HEK293 (cell line): ENCODE results near the gene LRRC47.

Experiments used
- CTCF ChIA-PET: fragments of 350-600 bp; formaldehyde crosslinking; extraction: SDS; loops from one replicate; lab custom pipeline; 2021; ENCODE audit warnings: antibody characterized with exemption; lab: Yijun Ruan, JAX
- POLR2A ChIA-PET: fragments of 300-600 bp; formaldehyde crosslinking; extraction: SDS; loops from one replicate; lab custom pipeline; 2020; ENCODE audit warnings: antibody characterized with exemption, inconsistent platforms; lab: Yijun Ruan, JAX
- H3K27ac ChIP-seq: fragments of 200-500 bp; sonication (Bioruptor generic); 2 replicates; pipeline ENCODE4 v1.5.1; 2014; ENCODE audit warnings: low read depth, low read length, control low read depth, inconsistent platforms; ENCODE audit errors: extremely low read depth
- H3K36me3 ChIP-seq, 2 experiments: fragments of 200-500 bp in 1 of 2; sonication (Bioruptor generic) in 1 of 2; 1 replicate in 1 of 2; 2 replicates in 1 of 2; pipeline ENCODE4 v1.5.1; 2014 to 2017; ENCODE audit warnings: inconsistent platforms in 2 of 2, low read length in 2 of 2; ENCODE audit not compliant: control insufficient read depth in 2 of 2, insufficient read depth in 1 of 2
- H3K4me1 ChIP-seq: fragments of 200-500 bp; sonication (Bioruptor generic); 2 replicates; pipeline ENCODE4 v1.5.1; 2014; ENCODE audit warnings: mild to moderate bottlenecking, low read length, inconsistent platforms; ENCODE audit not compliant: control insufficient read depth, insufficient read depth
- H3K4me3 ChIP-seq: 2 replicates; pipeline ENCODE4 v1.5.1; 2011; ENCODE audit warnings: low read depth, mild to moderate bottlenecking, control low read depth, low read length, moderate library complexity
- H3K9me3 ChIP-seq: fragments of 200-500 bp; sonication (Bioruptor generic); 2 replicates; pipeline ENCODE4 v1.5.1; 2014; ENCODE audit warnings: low read depth, low read length, inconsistent platforms; ENCODE audit not compliant: control insufficient read depth, insufficient read depth
- BCL11A ChIP-seq: fragments of 450-650 bp; formaldehyde crosslinking; IDR thresholded peaks from 2 replicates; pipeline ENCODE4 v1.5.1; 2016; ENCODE audit warnings: low read depth, missing biosample characterization, missing genetic modification characterization
- BCL11B ChIP-seq: fragments of 450-650 bp; formaldehyde crosslinking; IDR thresholded peaks from 2 replicates; pipeline ENCODE4 v1.5.1; 2016; ENCODE audit warnings: low read depth, missing biosample characterization, missing genetic modification characterization
- GFI1B ChIP-seq: fragments of 450-650 bp; formaldehyde crosslinking; IDR thresholded peaks from 2 replicates; pipeline ENCODE4 v1.5.1; 2016; ENCODE audit warnings: missing biosample characterization, missing genetic modification characterization
- HOXD13 ChIP-seq: sonication (generic); formaldehyde crosslinking; IDR thresholded peaks from 2 replicates; pipeline ENCODE4 v1.8.0; 2022; ENCODE audit warnings: missing genetic modification reagents, borderline replicate concordance
- KLF7 ChIP-seq: fragments of 450-650 bp; formaldehyde crosslinking; IDR thresholded peaks from 2 replicates; pipeline ENCODE4 v1.5.1; 2016; ENCODE audit warnings: missing biosample characterization, missing genetic modification characterization, borderline replicate concordance
- SCRT2 ChIP-seq: fragments of 450-650 bp; formaldehyde crosslinking; IDR thresholded peaks from 2 replicates; pipeline ENCODE4 v1.5.1; 2016; ENCODE audit warnings: missing biosample characterization, missing genetic modification characterization
- ZBTB48 ChIP-seq: fragments of 450-650 bp; formaldehyde crosslinking; IDR thresholded peaks from 2 replicates; pipeline ENCODE4 v1.5.1; 2016; ENCODE audit warnings: missing biosample characterization, missing genetic modification characterization
- ZBTB8A ChIP-seq: fragments of 450-650 bp; formaldehyde crosslinking; IDR thresholded peaks from 2 replicates; pipeline ENCODE4 v1.5.1; 2016; ENCODE audit warnings: missing biosample characterization, missing genetic modification characterization
- ZNF121 ChIP-seq: fragments of 450-650 bp; formaldehyde crosslinking; IDR thresholded peaks from 2 replicates; pipeline ENCODE4 v1.5.1; 2016; ENCODE audit warnings: missing biosample characterization, missing genetic modification characterization
- ZNF174 ChIP-seq: fragments of 450-650 bp; formaldehyde crosslinking; IDR thresholded peaks from 2 replicates; pipeline ENCODE4 v1.5.0; 2017; ENCODE audit warnings: missing biosample characterization, mild to moderate bottlenecking, missing genetic modification characterization
- ZNF610 ChIP-seq: fragments of 450-650 bp; formaldehyde crosslinking; IDR thresholded peaks from 2 replicates; pipeline ENCODE4 v1.5.1; 2016; ENCODE audit warnings: missing biosample characterization, missing genetic modification characterization, borderline replicate concordance
- ZNF624 ChIP-seq: fragments of 450-650 bp; formaldehyde crosslinking; IDR thresholded peaks from 2 replicates; pipeline ENCODE4 v1.5.1; 2017; ENCODE audit warnings: missing biosample characterization, missing genetic modification characterization
- ZNF658 ChIP-seq: fragments of 450-650 bp; formaldehyde crosslinking; IDR thresholded peaks from 2 replicates; pipeline ENCODE4; 2016; ENCODE audit warnings: missing biosample characterization, missing genetic modification characterization
- ZNF664 ChIP-seq: fragments of 450-650 bp; formaldehyde crosslinking; IDR thresholded peaks from 2 replicates; pipeline ENCODE4 v1.5.1; 2016; ENCODE audit warnings: missing biosample characterization, missing genetic modification characterization
- ZNF747 ChIP-seq: fragments of 450-650 bp; formaldehyde crosslinking; IDR thresholded peaks from 2 replicates; pipeline ENCODE4 v1.5.1; 2016; ENCODE audit warnings: missing biosample characterization, missing genetic modification characterization
- ZNF777 ChIP-seq: fragments of 450-650 bp; formaldehyde crosslinking; IDR thresholded peaks from 2 replicates; pipeline ENCODE4 v1.5.1; 2017; ENCODE audit warnings: missing biosample characterization, missing genetic modification characterization, borderline replicate concordance
- ZNF785 ChIP-seq: fragments of 450-650 bp; formaldehyde crosslinking; IDR thresholded peaks from 2 replicates; pipeline ENCODE4 v1.5.1; 2016; ENCODE audit warnings: missing biosample characterization, missing genetic modification characterization
- ZNF792 ChIP-seq: fragments of 450-650 bp; formaldehyde crosslinking; IDR thresholded peaks from 2 replicates; pipeline ENCODE4 v1.5.1; 2016; ENCODE audit warnings: missing biosample characterization, missing genetic modification characterization
- ZSCAN16 ChIP-seq: fragments of 450-650 bp; formaldehyde crosslinking; IDR thresholded peaks from 2 replicates; pipeline ENCODE4 v1.5.1; 2016; ENCODE audit warnings: missing biosample characterization, missing genetic modification characterization
- TF ChIP-seq, protein P1 (sequence below): fragments of 450-650 bp; formaldehyde crosslinking; IDR thresholded peaks from 2 replicates; pipeline ENCODE4 v1.5.1; 2017; ENCODE audit warnings: missing biosample characterization, missing genetic modification characterization
- TF ChIP-seq, protein P2 (sequence below): IDR thresholded peaks from 2 replicates; pipeline ENCODE4 v1.6.1; 2011; ENCODE audit warnings: mild to moderate bottlenecking, low read depth, low read length, borderline replicate concordance
- TF ChIP-seq, protein P3 (sequence below): sonication (generic); formaldehyde crosslinking; IDR thresholded peaks from 2 replicates; pipeline ENCODE4 v1.8.1; 2022; ENCODE audit warnings: mild to moderate bottlenecking, moderate library complexity, missing genetic modification reagents
- TF ChIP-seq, protein P4 (sequence below): fragments of 450-650 bp; formaldehyde crosslinking; IDR thresholded peaks from 2 replicates; pipeline ENCODE4 v1.5.1; 2016; ENCODE audit warnings: missing biosample characterization, missing genetic modification characterization

The LRRC47 gene

DNA sequence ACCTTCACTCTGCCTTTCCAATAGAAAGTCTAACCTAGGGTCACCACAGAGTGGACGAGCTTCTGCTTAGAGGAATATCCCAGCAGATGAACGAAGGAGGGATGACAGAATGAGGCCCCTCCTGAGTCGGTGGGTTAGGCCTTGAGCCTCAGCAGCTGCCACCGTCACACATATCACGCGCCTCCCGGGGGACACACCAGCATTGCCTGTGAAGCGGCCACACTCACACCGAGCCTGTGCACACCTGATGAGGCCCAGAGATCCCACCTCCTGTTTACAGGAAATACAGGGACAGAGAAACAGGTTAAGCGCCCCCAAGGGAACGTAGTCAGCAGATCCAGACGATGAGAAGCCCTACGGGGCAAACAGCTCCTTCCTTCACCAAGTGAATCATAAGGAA lies 25.1 kb upstream of the LRRC47 start:
- Histone ChIP-seq H3K9me3 (no peaks in the 10 kb centered on the region), H3K4me3 (no peak overlapping the region), H3K36me3 (peaks cover 0 to 92% of the 10 kb centered on the region in 2 experiments; a peak in 1 of 3 replicates), H3K27ac (no peak overlapping the region), H3K4me1 (no peaks in the 10 kb centered on the region)
- POLR2A ChIA-PET, result no interaction called here
- CTCF ChIA-PET, result interaction anchor here (0.5 kb wide), 1 partner anchor 8 kb away, joined by 3 read pairs; no protein-coding TSS in a partner anchor
- no peak for TF ChIP-seq ZNF610 (tag by site-specific recombination)
- no peak for TF ChIP-seq BCL11A (tag by site-specific recombination)
- TF ChIP-seq GFI1B (tag by site-specific recombination), result no peak
- no peak for TF ChIP-seq ZSCAN16 (tag by site-specific recombination)
- TF ChIP-seq ZNF777 (tag by site-specific recombination), result no peak

DNA sequence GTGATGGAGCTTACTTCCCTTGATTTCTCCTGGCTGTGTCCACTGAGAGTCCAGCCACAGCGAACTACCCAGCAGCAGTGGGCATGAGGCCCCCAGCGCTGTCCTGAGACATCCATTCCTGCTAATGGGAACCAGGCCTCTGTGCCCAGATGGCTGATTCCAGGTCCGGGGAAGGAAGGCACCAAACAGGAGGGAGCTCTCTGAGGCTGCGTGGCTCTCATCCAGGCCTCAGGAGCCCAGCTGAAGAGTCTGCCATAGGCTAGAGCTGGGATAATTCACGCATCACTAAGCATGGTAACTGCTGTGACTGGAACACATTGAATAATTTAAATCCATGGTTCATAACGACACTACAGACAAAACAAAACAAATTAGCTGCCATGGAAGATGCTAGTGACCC lies 24.7 kb upstream of the LRRC47 start:
- ChIA-PET POLR2A (no interaction called here), CTCF (interaction anchor here (0.5 to 0.7 kb wide), 3 partner anchors 9 to 172 kb away, joined by 3 read pairs; no protein-coding TSS in a partner anchor)
- H3K4me1 ChIP-seq, result no peaks in the 10 kb centered on the region
- TF ChIP-seq ZNF792, result no peak
- TF ChIP-seq ZNF664 (tag by site-specific recombination), result no peak
- TF ChIP-seq HOXD13 (CRISPR knock-in tag), result no peak
- TF ChIP-seq ZNF174 (tag by site-specific recombination), result no peak
- no peak for TF ChIP-seq BCL11B (tag by site-specific recombination)
- TF ChIP-seq, protein P1, sequence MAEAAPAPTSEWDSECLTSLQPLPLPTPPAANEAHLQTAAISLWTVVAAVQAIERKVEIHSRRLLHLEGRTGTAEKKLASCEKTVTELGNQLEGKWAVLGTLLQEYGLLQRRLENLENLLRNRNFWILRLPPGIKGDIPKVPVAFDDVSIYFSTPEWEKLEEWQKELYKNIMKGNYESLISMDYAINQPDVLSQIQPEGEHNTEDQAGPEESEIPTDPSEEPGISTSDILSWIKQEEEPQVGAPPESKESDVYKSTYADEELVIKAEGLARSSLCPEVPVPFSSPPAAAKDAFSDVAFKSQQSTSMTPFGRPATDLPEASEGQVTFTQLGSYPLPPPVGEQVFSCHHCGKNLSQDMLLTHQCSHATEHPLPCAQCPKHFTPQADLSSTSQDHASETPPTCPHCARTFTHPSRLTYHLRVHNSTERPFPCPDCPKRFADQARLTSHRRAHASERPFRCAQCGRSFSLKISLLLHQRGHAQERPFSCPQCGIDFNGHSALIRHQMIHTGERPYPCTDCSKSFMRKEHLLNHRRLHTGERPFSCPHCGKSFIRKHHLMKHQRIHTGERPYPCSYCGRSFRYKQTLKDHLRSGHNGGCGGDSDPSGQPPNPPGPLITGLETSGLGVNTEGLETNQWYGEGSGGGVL, result no peak
- TF ChIP-seq, protein P2, sequence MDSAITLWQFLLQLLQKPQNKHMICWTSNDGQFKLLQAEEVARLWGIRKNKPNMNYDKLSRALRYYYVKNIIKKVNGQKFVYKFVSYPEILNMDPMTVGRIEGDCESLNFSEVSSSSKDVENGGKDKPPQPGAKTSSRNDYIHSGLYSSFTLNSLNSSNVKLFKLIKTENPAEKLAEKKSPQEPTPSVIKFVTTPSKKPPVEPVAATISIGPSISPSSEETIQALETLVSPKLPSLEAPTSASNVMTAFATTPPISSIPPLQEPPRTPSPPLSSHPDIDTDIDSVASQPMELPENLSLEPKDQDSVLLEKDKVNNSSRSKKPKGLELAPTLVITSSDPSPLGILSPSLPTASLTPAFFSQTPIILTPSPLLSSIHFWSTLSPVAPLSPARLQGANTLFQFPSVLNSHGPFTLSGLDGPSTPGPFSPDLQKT, result no peak
- TF ChIP-seq ZNF121, result no peak
- no peak for TF ChIP-seq ZNF658
- TF ChIP-seq SCRT2 (tag by site-specific recombination), result no peak
- no peak for TF ChIP-seq ZBTB48 (tag by site-specific recombination)
- no peak overlapping the region for H3K4me3 ChIP-seq
- H3K36me3 ChIP-seq, result peaks cover 0 to 92% of the 10 kb centered on the region in 2 experiments; a peak in 1 of 3 replicates
- no peak overlapping the region for H3K27ac ChIP-seq
- H3K9me3 ChIP-seq, result no peaks in the 10 kb centered on the region

DNA sequence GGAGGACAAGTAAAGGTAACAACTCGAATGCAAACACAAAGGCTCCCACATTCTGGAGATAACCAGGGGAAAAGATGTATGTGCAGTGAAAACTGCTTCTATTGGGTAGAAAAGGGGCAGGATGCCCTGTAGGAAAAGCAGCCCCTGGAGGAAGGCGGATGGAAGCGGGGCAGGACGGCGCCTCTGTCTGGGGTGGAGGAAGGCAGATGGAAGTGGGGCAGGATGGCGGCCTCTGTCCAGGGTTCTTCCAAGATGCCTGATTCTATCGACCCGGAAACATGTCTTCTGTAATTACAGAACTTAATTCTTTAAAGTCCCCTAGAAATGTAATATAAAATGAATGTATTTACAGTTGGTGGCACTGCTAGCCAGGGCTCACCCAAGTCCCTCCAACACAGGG lies 24.0 kb upstream of the LRRC47 start:
- Histone ChIP-seq H3K4me1 (no peaks in the 10 kb centered on the region), H3K36me3 (peaks cover 0 to 92% of the 10 kb centered on the region in 2 experiments; a peak in 1 of 3 replicates), H3K27ac (no peak overlapping the region), H3K4me3 (no peak overlapping the region), H3K9me3 (no peaks in the 10 kb centered on the region)
- POLR2A ChIA-PET, result no interaction called here
- CTCF ChIA-PET, result interaction anchor here (0.5 to 0.7 kb wide), 2 partner anchors 35 to 173 kb away, joined by 3 read pairs; no protein-coding TSS in a partner anchor
- TF ChIP-seq ZNF624 (no peak), ZNF747 (no peak), ZBTB8A (tag by site-specific recombination) (no peak), ZNF785 (tag by site-specific recombination) (no peak), KLF7 (no peak)
- TF ChIP-seq, protein P3, sequence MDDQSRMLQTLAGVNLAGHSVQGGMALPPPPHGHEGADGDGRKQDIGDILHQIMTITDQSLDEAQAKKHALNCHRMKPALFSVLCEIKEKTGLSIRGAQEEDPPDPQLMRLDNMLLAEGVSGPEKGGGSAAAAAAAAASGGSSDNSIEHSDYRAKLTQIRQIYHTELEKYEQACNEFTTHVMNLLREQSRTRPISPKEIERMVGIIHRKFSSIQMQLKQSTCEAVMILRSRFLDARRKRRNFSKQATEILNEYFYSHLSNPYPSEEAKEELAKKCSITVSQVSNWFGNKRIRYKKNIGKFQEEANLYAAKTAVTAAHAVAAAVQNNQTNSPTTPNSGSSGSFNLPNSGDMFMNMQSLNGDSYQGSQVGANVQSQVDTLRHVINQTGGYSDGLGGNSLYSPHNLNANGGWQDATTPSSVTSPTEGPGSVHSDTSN (CRISPR knock-in tag), result no peak
- TF ChIP-seq, protein P4, sequence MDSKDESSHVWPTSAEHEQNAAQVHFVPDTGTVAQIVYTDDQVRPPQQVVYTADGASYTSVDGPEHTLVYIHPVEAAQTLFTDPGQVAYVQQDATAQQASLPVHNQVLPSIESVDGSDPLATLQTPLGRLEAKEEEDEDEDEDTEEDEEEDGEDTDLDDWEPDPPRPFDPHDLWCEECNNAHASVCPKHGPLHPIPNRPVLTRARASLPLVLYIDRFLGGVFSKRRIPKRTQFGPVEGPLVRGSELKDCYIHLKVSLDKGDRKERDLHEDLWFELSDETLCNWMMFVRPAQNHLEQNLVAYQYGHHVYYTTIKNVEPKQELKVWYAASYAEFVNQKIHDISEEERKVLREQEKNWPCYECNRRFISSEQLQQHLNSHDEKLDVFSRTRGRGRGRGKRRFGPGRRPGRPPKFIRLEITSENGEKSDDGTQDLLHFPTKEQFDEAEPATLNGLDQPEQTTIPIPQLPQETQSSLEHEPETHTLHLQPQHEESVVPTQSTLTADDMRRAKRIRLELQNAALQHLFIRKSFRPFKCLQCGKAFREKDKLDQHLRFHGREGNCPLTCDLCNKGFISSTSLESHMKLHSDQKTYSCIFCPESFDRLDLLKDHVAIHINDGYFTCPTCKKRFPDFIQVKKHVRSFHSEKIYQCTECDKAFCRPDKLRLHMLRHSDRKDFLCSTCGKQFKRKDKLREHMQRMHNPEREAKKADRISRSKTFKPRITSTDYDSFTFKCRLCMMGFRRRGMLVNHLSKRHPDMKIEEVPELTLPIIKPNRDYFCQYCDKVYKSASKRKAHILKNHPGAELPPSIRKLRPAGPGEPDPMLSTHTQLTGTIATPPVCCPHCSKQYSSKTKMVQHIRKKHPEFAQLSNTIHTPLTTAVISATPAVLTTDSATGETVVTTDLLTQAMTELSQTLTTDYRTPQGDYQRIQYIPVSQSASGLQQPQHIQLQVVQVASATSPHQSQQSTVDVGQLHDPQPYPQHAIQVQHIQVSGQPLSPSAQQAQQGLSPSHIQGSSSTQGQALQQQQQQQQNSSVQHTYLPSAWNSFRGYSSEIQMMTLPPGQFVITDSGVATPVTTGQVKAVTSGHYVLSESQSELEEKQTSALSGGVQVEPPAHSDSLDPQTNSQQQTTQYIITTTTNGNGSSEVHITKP (tag by site-specific recombination), result no peak
